ENCODE data around the gene MFSD8. TPM values are rescaled to one million over a fixed set of nuclear protein-coding genes. Genes with fewer than 3 reads are reported as not detected.
"Not testable (repeated sequence)": the region's sequence is repeated elsewhere in the genome, so short reads cannot be mapped to it uniquely, and the experiment has no call there.

Gene MFSD8
- total RNA-seq, 1 donor from 2014 or later = 20.9 TPM

DNA sequence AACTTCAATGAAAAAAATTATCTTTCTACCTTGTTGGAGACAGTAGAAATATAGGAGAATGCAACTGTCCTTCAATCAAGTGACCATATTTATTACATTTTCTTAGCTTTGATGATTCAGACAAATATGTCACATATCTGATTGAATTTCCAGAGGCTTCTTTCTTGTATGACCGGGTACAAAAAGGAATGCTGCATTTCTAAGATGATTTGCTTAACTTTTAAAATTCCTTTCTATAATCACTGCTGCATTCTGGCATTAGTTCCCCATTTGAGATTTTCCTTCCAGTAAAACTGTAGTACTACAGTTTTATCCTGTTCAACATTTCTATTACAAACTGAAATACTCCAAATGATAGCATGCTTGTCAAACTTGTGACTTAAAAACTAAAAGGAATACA lies 5.2 kb downstream of the MFSD8 start:
- intact Hi-C loops (cut with DNase I) = no loop called here
- DNase-seq (no peak), ATAC-seq (no peak)
- Histone ChIP-seq H3K27ac (no peak overlapping the region), H3K9me3 (no peaks in the 10 kb centered on the region), H3K4me1 (peaks cover 3% of the 10 kb centered on the region), H3K4me3 (no peak overlapping the region), H3K27me3 (ENCODE audit: low read depth) (no peaks in the 10 kb centered on the region), H3K36me3 (peaks cover 14% of the 10 kb centered on the region)
- no peak for TF ChIP-seq CTCF (IDR thresholded peaks at IDR 0.05)

DNA sequence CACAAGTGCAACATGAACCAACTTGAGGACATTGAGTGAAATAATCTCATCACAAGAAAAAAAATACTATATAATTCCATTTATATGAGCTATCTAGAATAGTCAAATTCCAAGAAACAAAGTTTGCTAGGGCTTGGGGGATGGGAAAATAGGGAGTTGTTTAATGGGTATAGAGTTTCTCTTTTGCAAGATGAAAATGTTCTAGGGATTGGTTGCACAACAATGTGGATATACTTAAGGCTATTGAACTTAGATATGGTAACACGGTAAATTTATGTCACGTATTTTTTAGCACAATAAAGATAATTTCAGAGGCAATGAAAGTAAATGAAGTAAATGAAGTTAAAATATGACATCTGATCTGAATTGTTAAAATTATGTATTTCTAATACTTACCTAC lies 7.9 kb downstream of the MFSD8 start:
- DNase-seq = no peak
- intact Hi-C loops (cut with DNase I) = no loop called here
- Histone ChIP-seq H3K36me3 (peaks cover 25% of the 10 kb centered on the region), H3K9me3 (no peaks in the 10 kb centered on the region), H3K4me3 (no peak overlapping the region), H3K4me1 (no peaks in the 10 kb centered on the region), H3K27me3 (ENCODE audit: low read depth) (no peaks in the 10 kb centered on the region), H3K27ac (no peak overlapping the region)
- no peak for TF ChIP-seq CTCF (IDR thresholded peaks at IDR 0.05)
- no peak for ATAC-seq

- no peak for TF ChIP-seq CTCF (IDR thresholded peaks at IDR 0.05)
- intact Hi-C loops (cut with DNase I) = no loop called here
- DNase-seq (no peak), ATAC-seq (no peak)
- Histone ChIP-seq H3K9me3 (no peaks in the 10 kb centered on the region), H3K4me1 (no peaks in the 10 kb centered on the region), H3K4me3 (no peak overlapping the region), H3K36me3 (peaks cover 12% of the 10 kb centered on the region), H3K27ac (no peak overlapping the region), H3K27me3 (ENCODE audit: low read depth) (no peaks in the 10 kb centered on the region)
Observed at GRCh38 chr4:127936974-127937373, 28.0 kb downstream of the MFSD8 start.

DNA sequence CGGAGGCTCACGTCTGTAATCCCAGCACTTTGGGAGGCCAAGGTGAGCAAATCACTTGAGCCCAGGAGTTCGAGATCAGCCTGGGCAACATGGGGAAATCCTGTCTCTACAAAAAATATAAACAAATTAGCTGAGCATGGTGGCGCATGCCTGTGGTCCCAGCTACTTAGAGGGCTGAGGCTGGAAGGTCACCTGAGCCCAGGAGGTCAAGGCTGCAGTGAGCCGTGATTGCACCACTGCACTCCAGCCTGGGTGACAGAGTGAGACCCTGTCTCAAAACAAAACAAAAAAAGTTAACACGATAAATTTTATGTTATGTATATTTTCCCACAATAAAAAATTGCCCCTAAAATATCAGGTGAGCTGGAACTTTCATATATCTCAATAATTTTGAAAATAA lies 33.1 kb downstream of the MFSD8 start:
- ATAC-seq; intact Hi-C loops (cut with DNase I): not testable (repeated sequence)

DNA sequence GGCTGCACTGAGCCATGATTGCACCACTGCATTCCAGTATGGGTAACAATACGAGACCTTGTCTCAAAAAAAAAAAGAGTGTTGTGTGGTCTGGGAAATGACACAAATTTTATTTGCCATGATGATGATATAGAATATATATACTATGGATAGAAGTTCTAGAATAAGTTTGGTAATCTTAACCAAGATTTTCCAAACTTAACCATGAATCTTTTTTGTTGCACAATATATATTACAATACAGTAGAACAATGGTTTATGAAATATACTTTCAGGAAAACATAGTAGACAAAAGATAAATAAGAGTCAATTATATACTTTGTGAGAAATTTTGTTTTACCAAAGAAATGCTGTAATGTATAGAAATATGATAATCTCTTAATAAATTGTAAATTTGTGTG lies 34.8 kb downstream of the MFSD8 start:
- H3K36me3 ChIP-seq = peaks cover 45% of the 10 kb centered on the region
- intact Hi-C loops (cut with DNase I) = no loop called here

More for the DNA sequence above, 33.1 kb downstream of the MFSD8 start:
- H3K4me1 ChIP-seq; H3K4me3 ChIP-seq; H3K27me3 ChIP-seq (ENCODE audit: low read depth); H3K27ac ChIP-seq; H3K9me3 ChIP-seq; DNase-seq: not testable (repeated sequence)
- H3K36me3 ChIP-seq = peaks cover 33% of the 10 kb centered on the region

GRCh38 chr4:127925720-127926119 lies 39.3 kb downstream of the MFSD8 start:
- H3K27ac ChIP-seq; ATAC-seq; DNase-seq; intact Hi-C loops (cut with DNase I); H3K9me3 ChIP-seq; H3K4me1 ChIP-seq; H3K27me3 ChIP-seq (ENCODE audit: low read depth); H3K4me3 ChIP-seq: not testable (repeated sequence)
- peaks cover 58% of the 10 kb centered on the region for H3K36me3 ChIP-seq

More for the DNA sequence above, 34.8 kb downstream of the MFSD8 start:
- no peak for TF ChIP-seq CTCF (IDR thresholded peaks at IDR 0.05)
- DNase-seq = no peak
- Histone ChIP-seq H3K27me3 (ENCODE audit: low read depth) (no peaks in the 10 kb centered on the region), H3K4me3 (no peak overlapping the region), H3K27ac (no peak overlapping the region), H3K9me3 (no peaks in the 10 kb centered on the region), H3K4me1 (no peaks in the 10 kb centered on the region)
- no peak for ATAC-seq

- no peak overlapping the region for H3K27ac ChIP-seq
- peaks cover 66% of the 10 kb centered on the region for H3K36me3 ChIP-seq
- intact Hi-C loops (cut with DNase I) = no loop called here
- no peaks in the 10 kb centered on the region for H3K9me3 ChIP-seq
- ATAC-seq (no peak), DNase-seq (no peak)
- no peaks in the 10 kb centered on the region for H3K27me3 ChIP-seq (ENCODE audit: low read depth)
- TF ChIP-seq CTCF (IDR thresholded peaks at IDR 0.05) = no peak
- no peaks in the 10 kb centered on the region for H3K4me1 ChIP-seq
- no peak overlapping the region for H3K4me3 ChIP-seq
Observed at GRCh38 chr4:127922226-127922625, 42.7 kb downstream of the MFSD8 start.
